Measurements from ENCODE around the gene EIF2AK2.

The EIF2AK2 gene

DNA sequence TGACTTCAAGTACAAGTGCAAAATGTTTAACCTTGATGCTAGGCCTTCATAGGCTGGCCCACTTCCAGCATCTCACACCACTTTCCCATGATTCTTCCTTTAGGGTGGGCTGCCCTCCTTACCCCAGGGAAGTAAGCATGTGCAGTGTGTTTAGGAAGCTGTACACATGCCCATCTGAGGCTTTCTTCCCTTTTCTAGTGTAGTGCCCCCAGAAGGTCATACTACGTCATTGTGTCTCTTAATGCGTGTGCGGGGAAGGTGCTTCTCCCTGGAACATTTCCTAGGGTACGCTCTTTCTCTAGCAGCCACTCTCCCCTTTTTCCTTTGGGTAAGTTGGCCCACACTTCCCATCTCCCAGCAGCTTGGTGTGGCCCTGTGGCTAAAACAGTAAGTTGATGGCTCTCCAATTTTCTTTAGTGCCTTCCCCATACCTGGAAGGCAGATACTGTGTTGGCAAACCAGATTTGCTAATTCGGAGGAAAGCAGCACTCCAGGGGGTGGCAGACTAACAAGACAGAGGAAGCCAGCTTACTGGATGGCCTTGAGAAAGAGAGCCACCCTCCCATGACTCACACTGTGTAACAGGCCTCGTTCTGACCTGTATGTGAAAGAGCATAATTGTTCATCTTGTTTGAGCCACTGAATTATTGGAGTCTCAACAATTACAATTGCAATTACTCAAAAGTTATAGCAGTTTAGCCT, 32.8 kb upstream of the EIF2AK2 start:
- POLR2A ChIA-PET = interaction anchor here (1.6 kb wide), 1 partner anchor 32 kb away, joined by 3 read pairs; no protein-coding TSS in a partner anchor
- CTCF ChIA-PET = no interaction called here
- DNase-seq (ENCODE audit: extremely low spot score) = no peak
- TF ChIP-seq FOXM1 (IDR thresholded peaks at IDR 0.05; ENCODE audit: borderline replicate concordance) (no peak), CTBP1 (IDR thresholded peaks at IDR 0.05; ENCODE audit: borderline replicate concordance) (no peak), HDGF (IDR thresholded peaks at IDR 0.05; ENCODE audit: borderline replicate concordance) (no peak), FOXA1 (IDR thresholded peaks at IDR 0.05) (no peak), FOXK2 (IDR thresholded peaks at IDR 0.05) (no peak), NFRKB (IDR thresholded peaks at IDR 0.05) (no peak), ZNF384 (IDR thresholded peaks at IDR 0.05) (no peak), ARNT (IDR thresholded peaks at IDR 0.05) (no peak), SUZ12 (IDR thresholded peaks at IDR 0.05) (no peak), BHLHE40 (IDR thresholded peaks at IDR 0.05; ENCODE audit: borderline replicate concordance) (no peak), L3MBTL2 (conservative IDR thresholded peaks at IDR 0.05) (no peak), TARDBP (IDR thresholded peaks at IDR 0.05) (no peak), ELF4 (IDR thresholded peaks at IDR 0.05) (no peak), SP1 (IDR thresholded peaks at IDR 0.05) (no peak), LEF1 (IDR thresholded peaks at IDR 0.05; ENCODE audit: borderline replicate concordance) (no peak)

DNA sequence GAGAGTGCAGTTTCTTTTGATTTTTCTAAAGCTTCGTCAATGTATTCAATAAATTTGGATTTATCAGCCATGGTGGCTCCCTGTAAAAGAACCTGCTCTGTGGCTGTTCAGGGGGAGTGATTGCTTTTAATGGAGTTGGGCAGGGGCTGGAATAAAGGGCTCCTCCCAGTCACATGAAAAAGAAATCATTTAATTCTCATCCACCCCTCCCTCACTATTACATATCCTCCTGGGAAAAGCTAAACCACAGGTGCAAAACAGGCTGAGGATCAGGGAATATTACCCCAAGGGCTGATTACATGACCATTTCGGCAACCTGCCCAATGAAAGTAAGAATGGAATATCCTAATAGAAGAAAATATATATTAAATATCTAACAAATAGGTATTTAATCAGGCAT, 31.8 kb upstream of the EIF2AK2 start, which contains the start of gene SULT6B1:
TSS of gene SULT6B1 (minus strand) at position 101 of the 400 bp plus-strand sequence. CDS start at position 71, 30 bp downstream.
- DNase-seq (ENCODE audit: extremely low spot score) = no peak
- TF ChIP-seq ELF4 (IDR thresholded peaks at IDR 0.05) (no peak), NFRKB (IDR thresholded peaks at IDR 0.05) (no peak), TARDBP (IDR thresholded peaks at IDR 0.05) (no peak), HDGF (IDR thresholded peaks at IDR 0.05; ENCODE audit: borderline replicate concordance) (no peak), SP1 (IDR thresholded peaks at IDR 0.05) (no peak), ARNT (IDR thresholded peaks at IDR 0.05) (no peak), ZNF384 (IDR thresholded peaks at IDR 0.05) (no peak), FOXM1 (IDR thresholded peaks at IDR 0.05; ENCODE audit: borderline replicate concordance) (no peak), CTBP1 (IDR thresholded peaks at IDR 0.05; ENCODE audit: borderline replicate concordance) (no peak), FOXK2 (IDR thresholded peaks at IDR 0.05) (no peak), LEF1 (IDR thresholded peaks at IDR 0.05; ENCODE audit: borderline replicate concordance) (no peak)
- POLR2A ChIA-PET = no interaction called here
- CTCF ChIA-PET = interaction anchor here (0.8 kb wide), 1 partner anchor 16 kb away, joined by 3 read pairs; no protein-coding TSS in a partner anchor

DNA sequence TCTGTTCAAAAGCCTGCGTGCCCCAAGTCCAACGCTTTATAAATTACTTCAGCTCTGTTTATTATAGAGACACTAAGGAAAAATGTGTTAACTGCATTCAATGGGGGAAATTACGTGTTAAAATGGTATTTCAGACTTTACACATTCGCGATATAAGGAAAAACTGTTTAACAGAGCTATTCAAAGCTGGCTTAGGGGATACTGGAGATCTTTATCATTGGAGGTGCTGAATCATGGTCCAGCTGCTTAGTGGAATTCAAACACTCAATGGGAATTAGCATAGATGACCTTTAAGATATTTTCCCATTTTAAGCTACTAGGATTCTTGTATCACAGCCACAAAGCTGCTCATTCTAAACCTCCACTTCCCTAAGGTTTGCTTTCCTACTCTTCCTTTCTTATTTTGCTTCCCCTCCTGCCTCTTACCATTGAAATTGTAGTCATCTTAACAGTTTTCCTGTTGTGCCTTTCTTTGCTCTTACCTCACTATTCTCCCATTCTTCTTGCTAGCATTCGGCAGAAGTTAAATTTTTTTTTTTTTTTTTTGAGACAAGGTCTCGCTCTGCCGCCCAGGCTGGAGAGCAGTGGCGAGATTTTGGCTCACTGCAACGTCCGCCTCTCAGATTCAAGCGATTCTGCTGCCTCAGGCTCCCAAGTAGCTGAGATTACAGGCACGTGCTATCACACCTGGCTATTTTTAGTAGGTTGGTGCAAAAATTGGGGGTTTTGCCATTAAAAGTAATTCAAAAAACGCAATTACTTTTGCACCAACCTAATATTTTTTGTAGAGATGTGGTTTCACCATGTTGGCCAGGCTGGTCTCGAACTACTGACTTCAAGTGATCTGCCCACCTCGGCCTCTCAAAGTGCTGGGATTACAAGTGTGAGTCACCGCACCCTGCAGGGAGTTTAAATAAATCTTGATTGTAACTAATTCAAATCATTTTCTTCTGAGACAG, 25.2 kb upstream of the EIF2AK2 start:
- no peak for DNase-seq (ENCODE audit: extremely low spot score)
- POLR2A ChIA-PET = interaction anchor here (0.6 kb wide), 1 partner anchor 9 kb away, joined by 3 read pairs; no protein-coding TSS in a partner anchor
- TF ChIP-seq ELF4 (IDR thresholded peaks at IDR 0.05) (peak; percentile 62; the same call in 1 of the 2 replicates), SP1 (IDR thresholded peaks at IDR 0.05) (no peak)
- CTCF ChIA-PET = interaction anchor here (1.1 kb wide), 1 partner anchor 233 kb away, joined by 3 read pairs; no protein-coding TSS in a partner anchor

DNA sequence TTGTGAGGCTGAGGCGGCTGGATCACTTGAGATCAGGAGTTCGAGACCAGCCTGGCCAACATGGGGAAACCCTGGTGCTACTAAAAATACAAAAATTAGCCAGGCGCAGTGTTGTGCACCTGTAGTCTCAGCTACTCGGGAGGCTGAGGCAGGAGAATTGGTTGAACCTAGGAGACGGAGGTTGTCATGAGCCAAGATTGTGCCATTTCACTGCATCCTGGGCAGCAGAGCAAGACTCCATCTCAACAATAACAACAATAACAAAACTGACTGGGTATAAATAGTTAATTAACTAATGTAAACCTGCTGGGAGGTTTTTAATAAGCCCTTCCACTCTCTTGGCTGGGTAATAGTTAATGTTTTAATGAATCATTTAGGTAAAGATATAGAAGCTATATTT, 23.9 kb upstream of the EIF2AK2 start:
- ChIA-PET CTCF (interaction anchor here (0.6 kb wide), 1 partner anchor 127 kb away, joined by 3 read pairs; no protein-coding TSS in a partner anchor), POLR2A (no interaction called here)
- DNase-seq (ENCODE audit: extremely low spot score) = no peak
- no peak for TF ChIP-seq LEF1 (IDR thresholded peaks at IDR 0.05; ENCODE audit: borderline replicate concordance)
- no peak for TF ChIP-seq L3MBTL2 (conservative IDR thresholded peaks at IDR 0.05)

DNA sequence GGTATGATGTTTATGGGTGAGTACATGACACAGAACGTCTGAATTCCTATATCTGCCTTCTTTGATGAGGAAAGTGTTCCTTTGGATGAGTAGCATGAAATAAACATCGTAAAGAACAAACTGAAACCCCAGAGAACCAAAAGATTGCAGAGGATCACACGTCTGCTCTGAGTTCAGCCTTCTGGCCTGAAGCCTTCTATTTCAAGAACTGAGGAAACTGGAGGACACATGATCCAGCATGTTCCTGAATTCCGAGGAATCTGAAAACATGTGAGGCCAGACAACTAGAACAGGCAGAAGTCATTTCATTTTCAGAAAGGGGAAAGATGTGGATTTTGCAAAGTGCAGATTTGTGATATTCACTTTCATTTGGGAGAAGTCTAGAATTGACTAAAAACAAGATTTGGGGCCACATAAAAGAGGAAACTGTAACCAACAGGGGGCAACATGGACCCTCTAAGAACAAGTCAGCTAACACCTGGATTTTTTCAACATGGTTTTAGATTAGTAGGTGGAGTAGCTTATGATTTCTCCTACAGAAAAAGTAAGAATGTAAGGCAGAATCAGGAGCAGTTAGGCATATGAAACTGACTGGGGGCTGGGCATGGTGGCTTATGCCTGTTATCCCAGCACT, 23.3 kb upstream of the EIF2AK2 start:
- no peak for TF ChIP-seq ZNF384 (IDR thresholded peaks at IDR 0.05)
- no peak for TF ChIP-seq L3MBTL2 (conservative IDR thresholded peaks at IDR 0.05)
- no peak for TF ChIP-seq FOXA1 (IDR thresholded peaks at IDR 0.05)
- TF ChIP-seq FOXM1 (IDR thresholded peaks at IDR 0.05; ENCODE audit: borderline replicate concordance) = no peak
- TF ChIP-seq HDGF (IDR thresholded peaks at IDR 0.05; ENCODE audit: borderline replicate concordance) = no peak
- TF ChIP-seq, protein P1, sequence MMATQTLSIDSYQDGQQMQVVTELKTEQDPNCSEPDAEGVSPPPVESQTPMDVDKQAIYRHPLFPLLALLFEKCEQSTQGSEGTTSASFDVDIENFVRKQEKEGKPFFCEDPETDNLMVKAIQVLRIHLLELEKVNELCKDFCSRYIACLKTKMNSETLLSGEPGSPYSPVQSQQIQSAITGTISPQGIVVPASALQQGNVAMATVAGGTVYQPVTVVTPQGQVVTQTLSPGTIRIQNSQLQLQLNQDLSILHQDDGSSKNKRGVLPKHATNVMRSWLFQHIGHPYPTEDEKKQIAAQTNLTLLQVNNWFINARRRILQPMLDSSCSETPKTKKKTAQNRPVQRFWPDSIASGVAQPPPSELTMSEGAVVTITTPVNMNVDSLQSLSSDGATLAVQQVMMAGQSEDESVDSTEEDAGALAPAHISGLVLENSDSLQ (IDR thresholded peaks at IDR 0.05) = no peak
- no peak for TF ChIP-seq FOXK2 (IDR thresholded peaks at IDR 0.05)
- no peak for TF ChIP-seq SUZ12 (IDR thresholded peaks at IDR 0.05)
- no peak for TF ChIP-seq LEF1 (IDR thresholded peaks at IDR 0.05; ENCODE audit: borderline replicate concordance)
- TF ChIP-seq ARNT (IDR thresholded peaks at IDR 0.05) = no peak
- POLR2A ChIA-PET = no interaction called here
- DNase-seq (ENCODE audit: extremely low spot score) = no peak
- CTCF ChIA-PET = interaction anchor here (0.6 kb wide), 1 partner anchor 128 kb away, joined by 3 read pairs; no protein-coding TSS in a partner anchor

DNA sequence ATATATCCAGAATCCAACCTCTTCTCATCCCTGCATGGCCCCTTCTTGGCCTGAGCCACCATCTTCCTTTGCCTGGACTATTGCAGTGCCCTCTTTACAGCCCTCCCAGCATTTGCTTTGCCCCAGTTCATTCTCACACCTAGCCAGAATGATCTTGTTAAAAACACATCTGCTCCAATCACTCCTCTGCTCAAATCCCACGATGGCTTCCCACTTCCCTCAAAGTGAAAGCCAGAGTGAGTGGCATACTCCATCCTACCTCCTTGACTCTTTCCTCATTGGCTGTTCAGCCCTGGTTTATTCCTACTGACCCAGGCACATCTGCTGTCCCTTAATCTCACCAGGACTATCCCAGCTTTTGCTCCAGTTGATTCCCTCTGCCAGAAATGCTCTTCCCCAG, 17.0 kb upstream of the EIF2AK2 start:
- CTCF ChIA-PET = no interaction called here
- POLR2A ChIA-PET = no interaction called here
- DNase-seq (ENCODE audit: extremely low spot score) = no peak
- TF ChIP-seq ELF4 (IDR thresholded peaks at IDR 0.05) = no peak
- no peak for TF ChIP-seq SP1 (IDR thresholded peaks at IDR 0.05)
- TF ChIP-seq ZNF384 (IDR thresholded peaks at IDR 0.05) = no peak
- TF ChIP-seq FOXK2 (IDR thresholded peaks at IDR 0.05) = no peak
- TF ChIP-seq LEF1 (IDR thresholded peaks at IDR 0.05; ENCODE audit: borderline replicate concordance) = no peak
- no peak for TF ChIP-seq HDGF (IDR thresholded peaks at IDR 0.05; ENCODE audit: borderline replicate concordance)
- no peak for TF ChIP-seq BHLHE40 (IDR thresholded peaks at IDR 0.05; ENCODE audit: borderline replicate concordance)
- no peak for TF ChIP-seq TARDBP (IDR thresholded peaks at IDR 0.05)
- no peak for TF ChIP-seq FOXA1 (IDR thresholded peaks at IDR 0.05)
- TF ChIP-seq FOXM1 (IDR thresholded peaks at IDR 0.05; ENCODE audit: borderline replicate concordance) = no peak
- no peak for TF ChIP-seq SUZ12 (IDR thresholded peaks at IDR 0.05)
- TF ChIP-seq CTBP1 (IDR thresholded peaks at IDR 0.05; ENCODE audit: borderline replicate concordance) = no peak
- TF ChIP-seq, protein P1 (IDR thresholded peaks at IDR 0.05) = no peak
- TF ChIP-seq ARNT (IDR thresholded peaks at IDR 0.05) = no peak
- TF ChIP-seq L3MBTL2 (conservative IDR thresholded peaks at IDR 0.05) = no peak
- TF ChIP-seq NFRKB (IDR thresholded peaks at IDR 0.05) = no peak

All from HEK293T (cell line).